ENCODE data around the gene PANK4.
"Not testable (repeated sequence)": the region's sequence is repeated elsewhere in the genome, so short reads cannot be mapped to it uniquely, and the experiment has no call there.

Gene PANK4

GRCh38 chr1:2554621-2555387 is 28.4 kb upstream of the PANK4 start:
- Mint-ChIP-seq H3K9me3 (no peaks in the 10 kb centered on the region), H3K27ac (peak overlapping the region; percentile 98), H3K27me3 (no peaks in the 10 kb centered on the region), H3K36me3 (peaks cover 51 to 58% of the 10 kb centered on the region in 2 donors), H3K4me1 (peaks cover 50 to 82% of the 10 kb centered on the region in 2 donors), H3K4me3 (peak overlapping the region; percentile 99 to 100)
- peak; percentile 20 to 26 for ATAC-seq (replicated peaks)
- peak; percentile 61 for DNase-seq

- H3K9me3 Mint-ChIP-seq = no peaks in the 10 kb centered on the region
- H3K4me3 Mint-ChIP-seq = peak overlapping the region; percentile 99 to 100
- DNase-seq = no peak
- peaks cover 49 to 82% of the 10 kb centered on the region in 2 donors for H3K4me1 Mint-ChIP-seq
- ATAC-seq (replicated peaks) = no peak
- no peaks in the 10 kb centered on the region for H3K27me3 Mint-ChIP-seq
- peak overlapping the region; percentile 98 for H3K27ac Mint-ChIP-seq
- peaks cover 46 to 57% of the 10 kb centered on the region in 2 donors for H3K36me3 Mint-ChIP-seq
These were observed 27.6 kb upstream of the PANK4 start for GRCh38 chr1:2553871-2554620.

DNA sequence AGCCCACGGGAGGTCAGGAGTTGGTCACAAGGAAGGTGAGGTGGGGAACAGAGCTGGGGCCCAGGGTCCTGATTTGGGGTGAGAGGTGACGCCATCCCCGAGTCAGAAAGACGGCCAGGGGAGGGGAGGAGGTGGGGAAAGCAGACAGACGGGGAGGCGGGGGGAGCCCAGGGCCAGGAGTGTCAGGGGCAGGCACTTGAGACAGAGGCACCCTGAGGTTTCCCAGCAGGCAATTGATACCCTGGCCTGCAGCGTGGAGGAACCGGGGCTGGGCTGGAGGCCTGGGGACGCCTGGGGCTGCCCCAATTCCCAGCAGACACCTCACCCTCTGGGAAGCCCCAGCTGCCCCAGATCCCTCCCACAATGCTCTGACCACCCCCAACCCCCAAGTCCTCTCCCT is 26.7 kb upstream of the PANK4 start:
- not testable (repeated sequence) for H3K27me3 Mint-ChIP-seq; H3K9me3 Mint-ChIP-seq; H3K27ac Mint-ChIP-seq; DNase-seq; ATAC-seq (replicated peaks); H3K4me3 Mint-ChIP-seq
- peaks cover 41 to 82% of the 10 kb centered on the region in 2 donors for H3K4me1 Mint-ChIP-seq
- peaks cover 38 to 48% of the 10 kb centered on the region in 2 donors for H3K36me3 Mint-ChIP-seq

GRCh38 chr1:2552189-2552588 is 25.8 kb upstream of the PANK4 start:
- H3K36me3 Mint-ChIP-seq = peaks cover 29 to 40% of the 10 kb centered on the region in 2 donors
- no peaks in the 10 kb centered on the region for H3K27me3 Mint-ChIP-seq
- peaks cover 40 to 81% of the 10 kb centered on the region in 2 donors for H3K4me1 Mint-ChIP-seq
- no peak overlapping the region for H3K27ac Mint-ChIP-seq
- no peak for ATAC-seq (replicated peaks)
- H3K4me3 Mint-ChIP-seq = no peak overlapping the region
- no peaks in the 10 kb centered on the region for H3K9me3 Mint-ChIP-seq
- DNase-seq = no peak

DNA sequence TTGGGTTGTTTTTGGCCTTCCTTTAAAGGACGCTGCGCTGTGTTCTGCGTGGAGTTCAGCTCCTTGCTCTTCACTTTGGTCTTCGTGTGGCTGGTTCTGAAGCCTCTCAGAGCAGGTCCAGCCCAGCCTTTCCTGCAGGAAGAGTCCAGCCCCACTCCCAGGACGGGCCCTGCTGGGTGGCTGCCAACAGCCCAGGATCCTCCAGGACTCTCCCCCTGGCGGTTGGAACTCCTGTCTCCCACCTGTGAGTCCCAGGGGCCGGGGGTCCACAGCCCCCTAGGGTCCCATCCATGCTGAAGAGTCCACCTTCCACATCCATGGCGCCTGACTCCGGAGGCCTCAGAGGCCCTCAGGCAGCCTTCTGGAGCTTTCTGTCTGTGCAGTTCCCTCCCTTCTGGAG is 25.1 kb upstream of the PANK4 start:
- Mint-ChIP-seq H3K36me3 (peaks cover 22 to 37% of the 10 kb centered on the region in 2 donors), H3K4me1 (peaks cover 41 to 81% of the 10 kb centered on the region in 2 donors), H3K27ac (peak overlapping the region; percentile 83)
- H3K9me3 Mint-ChIP-seq; DNase-seq; H3K27me3 Mint-ChIP-seq; H3K4me3 Mint-ChIP-seq; ATAC-seq (replicated peaks): not testable (repeated sequence)

DNA sequence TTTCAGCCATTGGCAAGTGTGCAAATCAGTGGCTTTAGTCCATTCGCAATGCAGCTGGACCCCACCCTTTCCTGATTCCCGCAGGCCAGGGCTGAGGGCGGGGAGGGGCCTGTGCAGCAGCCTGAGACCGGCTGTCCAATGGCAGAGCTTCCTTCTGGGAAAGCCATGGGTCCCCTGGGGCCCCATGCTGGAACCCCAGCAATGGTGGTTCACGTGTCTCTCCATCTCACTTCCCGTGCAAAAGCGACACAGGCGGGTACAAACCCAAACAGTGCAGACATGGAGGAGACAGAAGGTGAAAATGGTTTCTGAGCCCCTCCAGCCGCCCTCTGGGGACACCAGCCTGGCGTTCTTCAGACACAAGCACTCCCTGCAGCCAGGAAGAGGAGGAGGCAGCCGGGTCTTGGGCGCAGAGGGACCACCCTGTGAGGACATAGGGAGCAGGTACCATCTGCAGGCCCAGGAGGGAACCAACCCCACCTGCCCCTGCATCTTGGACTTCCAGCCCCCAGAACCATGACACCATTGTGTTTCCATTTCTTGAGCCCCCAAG is 24.0 kb upstream of the PANK4 start:
- peaks cover 15 to 30% of the 10 kb centered on the region in 2 donors for H3K36me3 Mint-ChIP-seq
- not testable (repeated sequence) for DNase-seq; H3K9me3 Mint-ChIP-seq; ATAC-seq (replicated peaks); H3K27me3 Mint-ChIP-seq
- H3K4me1 Mint-ChIP-seq = peaks cover 39 to 77% of the 10 kb centered on the region in 2 donors
- peak overlapping the region; percentile 25 to 96 for H3K4me3 Mint-ChIP-seq
- peak overlapping the region; percentile 92 for H3K27ac Mint-ChIP-seq

DNA sequence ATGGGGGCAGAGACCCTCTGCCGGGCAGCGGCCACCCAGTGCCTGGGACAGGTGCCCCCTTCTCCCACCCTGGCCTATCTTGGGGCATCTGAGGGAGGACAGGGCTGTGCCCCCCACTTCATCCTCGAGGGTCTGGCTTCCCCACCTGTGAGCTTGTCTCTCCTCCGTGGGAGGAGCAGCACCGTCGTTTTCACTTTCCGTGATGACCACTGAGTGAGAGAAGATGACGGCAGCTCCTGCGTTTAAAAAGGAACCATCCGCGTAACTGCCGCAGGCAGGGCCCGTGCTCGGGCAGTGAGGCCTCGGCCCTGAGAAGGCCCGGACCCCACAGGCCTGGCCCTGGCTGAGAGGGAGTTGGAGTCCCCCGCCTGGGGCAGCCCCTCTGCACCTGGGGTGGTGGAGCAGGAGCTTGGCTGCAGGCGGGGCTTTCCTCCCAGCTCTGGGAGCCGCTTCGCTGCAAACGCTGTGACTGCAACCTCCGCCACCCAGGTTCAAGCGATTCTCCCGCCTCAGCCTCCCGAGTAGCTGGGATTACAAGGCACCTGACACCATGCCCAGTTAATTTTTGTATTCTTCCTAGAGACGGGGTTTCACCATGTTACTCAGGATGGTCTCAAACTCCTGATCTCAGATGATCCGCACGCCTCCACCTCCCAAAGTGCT is 23.1 kb upstream of the PANK4 start:
- H3K9me3 Mint-ChIP-seq; ATAC-seq (replicated peaks); DNase-seq; H3K27me3 Mint-ChIP-seq: not testable (repeated sequence)
- H3K4me3 Mint-ChIP-seq = peak overlapping the region; percentile 65 to 96
- H3K27ac Mint-ChIP-seq = peak overlapping the region; percentile 92
- peaks cover 30 to 77% of the 10 kb centered on the region in 2 donors for H3K4me1 Mint-ChIP-seq
- peaks cover 15 to 27% of the 10 kb centered on the region in 2 donors for H3K36me3 Mint-ChIP-seq

DNA sequence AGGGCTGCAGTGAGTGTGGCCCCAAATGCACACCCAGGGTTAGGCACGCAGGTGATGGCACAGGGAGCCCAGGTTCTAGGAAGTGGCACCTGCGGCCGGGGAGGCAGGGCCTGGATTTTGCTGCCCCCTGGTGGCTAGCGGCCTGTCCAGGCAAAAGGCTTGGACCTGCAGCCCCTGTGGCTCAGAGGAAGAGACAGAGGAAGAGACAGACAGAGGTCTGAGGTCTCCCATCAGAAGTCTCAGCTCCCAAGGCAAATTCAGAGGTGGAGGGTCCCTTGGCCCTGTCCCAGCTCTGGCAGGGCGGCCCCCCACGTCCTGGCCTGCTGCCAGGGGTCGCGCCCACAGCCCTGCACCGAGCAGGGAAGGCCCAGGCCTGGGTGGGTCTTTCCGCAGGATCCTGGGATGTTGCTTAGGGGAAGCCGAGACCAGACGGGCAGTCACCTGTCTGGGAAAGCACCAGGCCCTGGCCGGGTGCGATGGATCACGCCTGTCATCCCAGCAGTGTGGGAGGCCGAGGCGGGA is 21.7 kb upstream of the PANK4 start:
- Mint-ChIP-seq H3K4me1 (peaks cover 21 to 67% of the 10 kb centered on the region in 2 donors), H3K9me3 (no peaks in the 10 kb centered on the region), H3K4me3 (peak overlapping the region; percentile 95 to 96), H3K27ac (peak overlapping the region; percentile 92), H3K27me3 (no peaks in the 10 kb centered on the region), H3K36me3 (peaks cover 7 to 20% of the 10 kb centered on the region in 2 donors)
- DNase-seq = peak; percentile 89
- ATAC-seq (replicated peaks) = peak; percentile 53

GRCh38 chr1:2547210-2548067 is 21.0 kb upstream of the PANK4 start:
- ATAC-seq (replicated peaks) = peak; percentile 54 to 56
- H3K4me3 Mint-ChIP-seq = peak overlapping the region; percentile 95 to 96

GRCh38 chr1:2546515-2547209 is 20.3 kb upstream of the PANK4 start:
- Mint-ChIP-seq H3K9me3 (no peaks in the 10 kb centered on the region), H3K27me3 (peaks cover 0 to 8% of the 10 kb centered on the region in 2 donors), H3K4me1 (peaks cover 22 to 68% of the 10 kb centered on the region in 2 donors), H3K27ac (peak overlapping the region; percentile 92), H3K4me3 (peak overlapping the region; percentile 95 to 96), H3K36me3 (peaks cover 7 to 15% of the 10 kb centered on the region in 2 donors)
- peak; percentile 42 to 55 for ATAC-seq (replicated peaks)
- peak; percentile 82 for DNase-seq

More at GRCh38 chr1:2547210-2548067, 21.0 kb upstream of the PANK4 start:
- Mint-ChIP-seq H3K36me3 (peaks cover 7 to 19% of the 10 kb centered on the region in 2 donors), H3K27ac (peak overlapping the region; percentile 92), H3K27me3 (peaks cover 0 to under 1% of the 10 kb centered on the region in 2 donors), H3K4me1 (peaks cover 21 to 67% of the 10 kb centered on the region in 2 donors), H3K9me3 (no peaks in the 10 kb centered on the region)
- DNase-seq = peak; percentile 88

DNA sequence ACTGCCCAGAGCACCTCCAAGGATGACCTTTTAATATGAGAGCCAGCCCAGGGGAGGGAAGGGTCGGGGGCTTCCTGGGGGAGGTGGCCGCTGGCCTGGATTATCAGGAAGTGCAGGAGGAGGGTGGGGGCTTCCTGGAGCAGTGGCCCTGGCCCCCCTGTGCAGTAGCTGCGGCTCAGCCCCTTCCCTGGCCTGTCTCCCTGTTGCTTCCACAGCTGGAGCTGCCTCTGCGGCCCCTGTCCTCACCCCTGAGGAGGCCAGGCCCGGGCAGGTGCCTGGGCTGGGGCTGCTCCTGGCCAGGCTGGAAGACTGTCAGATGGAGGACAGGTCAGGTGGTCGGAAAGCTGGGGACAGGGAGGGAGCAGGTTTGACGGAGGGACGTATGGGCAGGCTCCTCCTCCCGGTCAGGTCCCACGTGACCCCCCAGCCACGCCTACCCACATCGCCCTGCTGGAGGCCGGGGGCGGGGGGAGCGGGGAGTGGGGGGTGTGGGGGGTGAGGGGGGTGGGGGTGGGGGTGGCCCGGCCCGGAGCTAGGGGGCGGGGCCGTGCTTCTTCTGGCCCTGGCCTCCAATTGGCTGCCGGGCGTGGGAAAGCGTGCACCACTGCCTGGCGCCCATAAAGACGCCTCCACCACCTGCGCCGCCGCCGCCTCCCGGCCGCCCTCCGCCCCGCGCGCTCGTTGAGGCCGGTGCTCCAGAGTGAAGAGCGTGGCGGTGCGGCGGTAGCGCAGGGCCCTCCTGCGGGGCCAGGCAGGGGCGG is 19.5 kb upstream of the PANK4 start:
- H3K36me3 Mint-ChIP-seq = peaks cover 2 to 10% of the 10 kb centered on the region in 2 donors
- ATAC-seq (replicated peaks) (peak; percentile 41 to 51), DNase-seq (peak; percentile 86)
- H3K9me3 Mint-ChIP-seq = no peaks in the 10 kb centered on the region
- H3K4me1 Mint-ChIP-seq = peaks cover 16 to 68% of the 10 kb centered on the region in 2 donors
- H3K27me3 Mint-ChIP-seq = peaks cover 0 to 9% of the 10 kb centered on the region in 2 donors
- H3K27ac Mint-ChIP-seq = peak overlapping the region; percentile 92
- H3K4me3 Mint-ChIP-seq = peak overlapping the region; percentile 95 to 96
